H1 (cell line): ENCODE data around the gene UNC119. TPM values are rescaled to one million over a fixed set of nuclear protein-coding genes. Genes with fewer than 3 reads are reported as not detected.

Source experiments
- POLR2AphosphoS5 ChIP-seq: IDR thresholded peaks from 2 replicates; pipeline ENCODE4 v1.6.1; 2011; ENCODE audit warnings: low read depth, low read length
- polyA plus RNA-seq, 7 experiments: library from polyadenylated mRNA; depleted of rRNA in 3 of 7; stranded (reverse) in 5 of 7; unstranded in 2 of 7; fragments of >200 nt in 5 of 7; fragments of 200-250 nt in 2 of 7; gene quantifications; 1 replicate in 5 of 7; 2 replicates in 1 of 7; 4 replicates in 1 of 7; pipeline versions ENCODE4 v1.2.1 to v1.2.3, GENCODE V29; 2011 to 2013; ENCODE audit warnings: missing spikeins in 2 of 7, mixed read lengths in 2 of 7
- total RNA-seq: library from RNA; stranded (reverse); fragmentation: NEBNext Ultra II Directional; extraction: Animal tissue kit (Norgen Biotek cat#: 25700); gene quantifications from 2 replicates; pipeline ENCODE4 v1.2.1, GENCODE V29; 2021
- TF ChIP-seq, protein P1 (sequence below): fragments of 300-600 bp; sonication (generic); IDR thresholded peaks from 2 replicates; pipeline ENCODE4 v1.7.1; 2012; ENCODE audit warnings: low read length, moderate library complexity, mild to moderate bottlenecking, inconsistent platforms; ENCODE audit not compliant: insufficient replicate concordance
- TF ChIP-seq, protein P2 (sequence below): IDR thresholded peaks from 2 replicates; pipeline ENCODE4 v1.6.1; 2011; ENCODE audit warnings: low read depth, mild to moderate bottlenecking, low read length; ENCODE audit not compliant: insufficient read depth

Gene UNC119
- total and polyA plus RNA-seq, 2 of the 8 experiments (the other 6 are each of a cell fraction or from before 2014, with no cell fraction given), result 43.5 to 94.4 TPM

DNA sequence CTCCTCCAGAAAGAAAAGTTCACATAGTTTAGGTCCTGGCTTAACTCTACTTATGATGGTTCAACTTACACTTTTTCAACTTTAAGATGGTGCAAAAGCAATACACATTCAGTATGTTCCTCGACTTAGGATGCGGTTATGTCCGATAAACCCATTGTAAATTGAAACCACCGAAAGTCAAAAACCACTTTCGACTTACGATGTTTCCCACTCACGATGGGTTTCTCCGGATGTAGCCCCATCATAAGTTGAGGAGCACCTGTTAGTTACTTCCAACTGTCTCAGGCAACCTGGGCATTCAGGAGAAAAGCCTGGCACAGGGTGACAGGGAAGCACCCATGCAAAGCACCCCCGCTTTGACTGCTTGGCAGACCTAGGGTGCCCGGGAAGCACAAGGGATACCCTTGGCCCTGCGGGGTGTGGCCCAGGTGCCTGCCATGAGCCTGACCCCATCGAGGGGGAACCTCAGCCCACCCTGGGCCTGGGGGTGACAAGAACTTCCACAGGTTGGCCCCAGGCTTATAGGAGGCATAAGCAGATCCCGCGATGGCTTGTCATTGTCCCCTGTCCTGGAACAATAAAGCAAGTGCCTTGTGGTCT, 14.0 kb downstream of the UNC119 start (continued):
- TF ChIP-seq, protein P1, sequence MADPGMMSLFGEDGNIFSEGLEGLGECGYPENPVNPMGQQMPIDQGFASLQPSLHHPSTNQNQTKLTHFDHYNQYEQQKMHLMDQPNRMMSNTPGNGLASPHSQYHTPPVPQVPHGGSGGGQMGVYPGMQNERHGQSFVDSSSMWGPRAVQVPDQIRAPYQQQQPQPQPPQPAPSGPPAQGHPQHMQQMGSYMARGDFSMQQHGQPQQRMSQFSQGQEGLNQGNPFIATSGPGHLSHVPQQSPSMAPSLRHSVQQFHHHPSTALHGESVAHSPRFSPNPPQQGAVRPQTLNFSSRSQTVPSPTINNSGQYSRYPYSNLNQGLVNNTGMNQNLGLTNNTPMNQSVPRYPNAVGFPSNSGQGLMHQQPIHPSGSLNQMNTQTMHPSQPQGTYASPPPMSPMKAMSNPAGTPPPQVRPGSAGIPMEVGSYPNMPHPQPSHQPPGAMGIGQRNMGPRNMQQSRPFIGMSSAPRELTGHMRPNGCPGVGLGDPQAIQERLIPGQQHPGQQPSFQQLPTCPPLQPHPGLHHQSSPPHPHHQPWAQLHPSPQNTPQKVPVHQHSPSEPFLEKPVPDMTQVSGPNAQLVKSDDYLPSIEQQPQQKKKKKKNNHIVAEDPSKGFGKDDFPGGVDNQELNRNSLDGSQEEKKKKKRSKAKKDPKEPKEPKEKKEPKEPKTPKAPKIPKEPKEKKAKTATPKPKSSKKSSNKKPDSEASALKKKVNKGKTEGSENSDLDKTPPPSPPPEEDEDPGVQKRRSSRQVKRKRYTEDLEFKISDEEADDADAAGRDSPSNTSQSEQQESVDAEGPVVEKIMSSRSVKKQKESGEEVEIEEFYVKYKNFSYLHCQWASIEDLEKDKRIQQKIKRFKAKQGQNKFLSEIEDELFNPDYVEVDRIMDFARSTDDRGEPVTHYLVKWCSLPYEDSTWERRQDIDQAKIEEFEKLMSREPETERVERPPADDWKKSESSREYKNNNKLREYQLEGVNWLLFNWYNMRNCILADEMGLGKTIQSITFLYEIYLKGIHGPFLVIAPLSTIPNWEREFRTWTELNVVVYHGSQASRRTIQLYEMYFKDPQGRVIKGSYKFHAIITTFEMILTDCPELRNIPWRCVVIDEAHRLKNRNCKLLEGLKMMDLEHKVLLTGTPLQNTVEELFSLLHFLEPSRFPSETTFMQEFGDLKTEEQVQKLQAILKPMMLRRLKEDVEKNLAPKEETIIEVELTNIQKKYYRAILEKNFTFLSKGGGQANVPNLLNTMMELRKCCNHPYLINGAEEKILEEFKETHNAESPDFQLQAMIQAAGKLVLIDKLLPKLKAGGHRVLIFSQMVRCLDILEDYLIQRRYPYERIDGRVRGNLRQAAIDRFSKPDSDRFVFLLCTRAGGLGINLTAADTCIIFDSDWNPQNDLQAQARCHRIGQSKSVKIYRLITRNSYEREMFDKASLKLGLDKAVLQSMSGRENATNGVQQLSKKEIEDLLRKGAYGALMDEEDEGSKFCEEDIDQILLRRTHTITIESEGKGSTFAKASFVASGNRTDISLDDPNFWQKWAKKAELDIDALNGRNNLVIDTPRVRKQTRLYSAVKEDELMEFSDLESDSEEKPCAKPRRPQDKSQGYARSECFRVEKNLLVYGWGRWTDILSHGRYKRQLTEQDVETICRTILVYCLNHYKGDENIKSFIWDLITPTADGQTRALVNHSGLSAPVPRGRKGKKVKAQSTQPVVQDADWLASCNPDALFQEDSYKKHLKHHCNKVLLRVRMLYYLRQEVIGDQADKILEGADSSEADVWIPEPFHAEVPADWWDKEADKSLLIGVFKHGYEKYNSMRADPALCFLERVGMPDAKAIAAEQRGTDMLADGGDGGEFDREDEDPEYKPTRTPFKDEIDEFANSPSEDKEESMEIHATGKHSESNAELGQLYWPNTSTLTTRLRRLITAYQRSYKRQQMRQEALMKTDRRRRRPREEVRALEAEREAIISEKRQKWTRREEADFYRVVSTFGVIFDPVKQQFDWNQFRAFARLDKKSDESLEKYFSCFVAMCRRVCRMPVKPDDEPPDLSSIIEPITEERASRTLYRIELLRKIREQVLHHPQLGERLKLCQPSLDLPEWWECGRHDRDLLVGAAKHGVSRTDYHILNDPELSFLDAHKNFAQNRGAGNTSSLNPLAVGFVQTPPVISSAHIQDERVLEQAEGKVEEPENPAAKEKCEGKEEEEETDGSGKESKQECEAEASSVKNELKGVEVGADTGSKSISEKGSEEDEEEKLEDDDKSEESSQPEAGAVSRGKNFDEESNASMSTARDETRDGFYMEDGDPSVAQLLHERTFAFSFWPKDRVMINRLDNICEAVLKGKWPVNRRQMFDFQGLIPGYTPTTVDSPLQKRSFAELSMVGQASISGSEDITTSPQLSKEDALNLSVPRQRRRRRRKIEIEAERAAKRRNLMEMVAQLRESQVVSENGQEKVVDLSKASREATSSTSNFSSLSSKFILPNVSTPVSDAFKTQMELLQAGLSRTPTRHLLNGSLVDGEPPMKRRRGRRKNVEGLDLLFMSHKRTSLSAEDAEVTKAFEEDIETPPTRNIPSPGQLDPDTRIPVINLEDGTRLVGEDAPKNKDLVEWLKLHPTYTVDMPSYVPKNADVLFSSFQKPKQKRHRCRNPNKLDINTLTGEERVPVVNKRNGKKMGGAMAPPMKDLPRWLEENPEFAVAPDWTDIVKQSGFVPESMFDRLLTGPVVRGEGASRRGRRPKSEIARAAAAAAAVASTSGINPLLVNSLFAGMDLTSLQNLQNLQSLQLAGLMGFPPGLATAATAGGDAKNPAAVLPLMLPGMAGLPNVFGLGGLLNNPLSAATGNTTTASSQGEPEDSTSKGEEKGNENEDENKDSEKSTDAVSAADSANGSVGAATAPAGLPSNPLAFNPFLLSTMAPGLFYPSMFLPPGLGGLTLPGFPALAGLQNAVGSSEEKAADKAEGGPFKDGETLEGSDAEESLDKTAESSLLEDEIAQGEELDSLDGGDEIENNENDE, result no peak
- TF ChIP-seq, protein P2, sequence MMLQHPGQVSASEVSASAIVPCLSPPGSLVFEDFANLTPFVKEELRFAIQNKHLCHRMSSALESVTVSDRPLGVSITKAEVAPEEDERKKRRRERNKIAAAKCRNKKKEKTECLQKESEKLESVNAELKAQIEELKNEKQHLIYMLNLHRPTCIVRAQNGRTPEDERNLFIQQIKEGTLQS, result no peak
- TF ChIP-seq POLR2AphosphoS5, result no peak
- TF ChIP-seq, all 59 proteins: peak for 0
